Stomach (tissue), 4 donors: ENCODE results near the gene BRF1.

Experiments
- EP300 ChIP-seq: sonication (generic); formaldehyde crosslinking; IDR thresholded peaks from one replicate; pipeline ENCODE4 v1.6.1; 2017; ENCODE audit warnings: antibody characterized with exemption
- POLR2A ChIP-seq, 4 donors: fragments of 450-650 bp; IDR thresholded peaks; one replicate each; pipeline ENCODE4 v1.6.1; 2016; ENCODE audit warnings: antibody characterized with exemption in 4 of 4, control low read depth in 2 of 4, mild to moderate bottlenecking in 1 of 4, moderate library complexity in 1 of 4
- TF ChIP-seq, protein P1 (sequence below), 7 experiments: fragments of 450-650 bp in 4 of 7; fragments of 200-600 bp in 3 of 7; sonication (generic) in 3 of 7; IDR thresholded peaks; one replicate each; pipeline ENCODE4 v1.5.1; 2016 to 2019; ENCODE audit warnings: antibody characterized with exemption in 7 of 7, control low read depth in 2 of 7, mild to moderate bottlenecking in 1 of 7

DNA sequence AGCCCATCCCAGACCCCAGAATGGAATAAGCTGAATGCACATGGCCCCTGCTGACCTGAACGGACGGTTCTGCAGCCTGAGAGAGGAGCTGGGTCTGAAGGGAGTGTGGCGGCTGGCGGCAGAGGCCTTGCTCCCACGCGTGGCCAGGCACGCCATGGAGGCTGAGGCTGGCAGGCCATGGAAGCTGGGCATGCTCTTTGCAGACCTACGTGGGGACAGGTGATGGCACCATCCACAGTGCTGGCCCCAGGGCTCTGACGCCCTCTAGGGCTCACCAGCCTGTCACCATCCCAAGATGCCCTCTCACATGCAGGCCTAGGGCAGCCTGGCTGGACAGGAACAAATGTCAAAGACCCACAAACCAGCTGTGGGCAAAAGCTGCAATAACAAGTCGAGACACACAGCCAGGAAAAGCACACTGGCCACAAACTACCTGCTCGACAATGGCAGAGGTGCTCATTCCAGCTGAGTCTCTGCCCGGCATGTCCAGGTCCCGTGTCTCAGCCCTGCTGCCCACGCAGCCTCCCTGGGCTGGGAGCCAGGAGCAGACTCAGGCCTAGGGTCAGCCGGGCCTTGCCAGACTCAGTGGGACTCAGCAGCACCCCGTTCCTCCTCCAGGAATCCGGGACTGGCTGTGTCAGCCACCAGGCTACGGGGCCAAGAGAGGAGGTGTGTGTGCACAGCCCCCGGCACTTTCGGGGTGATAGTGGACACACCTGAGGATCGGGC, 32.8 kb downstream of the BRF1 start:
- TF ChIP-seq EP300 (no peak), POLR2A (IDR thresholded peaks at IDR 0.05) (no peak)
- TF ChIP-seq, protein P1, sequence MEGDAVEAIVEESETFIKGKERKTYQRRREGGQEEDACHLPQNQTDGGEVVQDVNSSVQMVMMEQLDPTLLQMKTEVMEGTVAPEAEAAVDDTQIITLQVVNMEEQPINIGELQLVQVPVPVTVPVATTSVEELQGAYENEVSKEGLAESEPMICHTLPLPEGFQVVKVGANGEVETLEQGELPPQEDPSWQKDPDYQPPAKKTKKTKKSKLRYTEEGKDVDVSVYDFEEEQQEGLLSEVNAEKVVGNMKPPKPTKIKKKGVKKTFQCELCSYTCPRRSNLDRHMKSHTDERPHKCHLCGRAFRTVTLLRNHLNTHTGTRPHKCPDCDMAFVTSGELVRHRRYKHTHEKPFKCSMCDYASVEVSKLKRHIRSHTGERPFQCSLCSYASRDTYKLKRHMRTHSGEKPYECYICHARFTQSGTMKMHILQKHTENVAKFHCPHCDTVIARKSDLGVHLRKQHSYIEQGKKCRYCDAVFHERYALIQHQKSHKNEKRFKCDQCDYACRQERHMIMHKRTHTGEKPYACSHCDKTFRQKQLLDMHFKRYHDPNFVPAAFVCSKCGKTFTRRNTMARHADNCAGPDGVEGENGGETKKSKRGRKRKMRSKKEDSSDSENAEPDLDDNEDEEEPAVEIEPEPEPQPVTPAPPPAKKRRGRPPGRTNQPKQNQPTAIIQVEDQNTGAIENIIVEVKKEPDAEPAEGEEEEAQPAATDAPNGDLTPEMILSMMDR (IDR thresholded peaks at IDR 0.05) = no peak
